SH-SY5Y (cell line): Measurements from ENCODE around the gene CD46.

ENCODE experiments used
- GATA2 ChIP-seq: IDR thresholded peaks from 2 replicates; pipeline ENCODE4 v1.6.1; 2011; ENCODE audit warnings: mild to moderate bottlenecking, low read depth, low read length
- GATA3 ChIP-seq: IDR thresholded peaks from 2 replicates; pipeline ENCODE4 v1.6.1; 2011; ENCODE audit warnings: low read depth, mild to moderate bottlenecking, low read length, moderate library complexity

The CD46 gene

DNA sequence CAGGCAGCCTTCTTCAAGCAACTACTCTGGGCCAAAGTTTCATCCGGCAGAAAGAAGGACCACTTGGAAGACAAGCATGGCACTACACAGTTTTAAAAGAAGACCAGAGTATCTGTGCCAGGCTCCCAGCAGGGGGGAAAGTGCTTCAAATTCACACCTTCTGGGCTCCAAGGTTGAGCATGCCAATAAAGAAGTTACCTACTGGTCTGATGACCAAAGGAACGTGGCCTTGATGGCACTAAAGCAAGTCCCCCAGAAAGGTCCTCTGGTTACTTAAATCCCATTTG, 73.5 kb downstream of the CD46 start:
- TF ChIP-seq GATA3 (no peak), GATA2 (no peak)

GRCh38 chr1:207825719-207826556, 74.1 kb downstream of the CD46 start:
- TF ChIP-seq GATA2 (no peak), GATA3 (no peak)

DNA sequence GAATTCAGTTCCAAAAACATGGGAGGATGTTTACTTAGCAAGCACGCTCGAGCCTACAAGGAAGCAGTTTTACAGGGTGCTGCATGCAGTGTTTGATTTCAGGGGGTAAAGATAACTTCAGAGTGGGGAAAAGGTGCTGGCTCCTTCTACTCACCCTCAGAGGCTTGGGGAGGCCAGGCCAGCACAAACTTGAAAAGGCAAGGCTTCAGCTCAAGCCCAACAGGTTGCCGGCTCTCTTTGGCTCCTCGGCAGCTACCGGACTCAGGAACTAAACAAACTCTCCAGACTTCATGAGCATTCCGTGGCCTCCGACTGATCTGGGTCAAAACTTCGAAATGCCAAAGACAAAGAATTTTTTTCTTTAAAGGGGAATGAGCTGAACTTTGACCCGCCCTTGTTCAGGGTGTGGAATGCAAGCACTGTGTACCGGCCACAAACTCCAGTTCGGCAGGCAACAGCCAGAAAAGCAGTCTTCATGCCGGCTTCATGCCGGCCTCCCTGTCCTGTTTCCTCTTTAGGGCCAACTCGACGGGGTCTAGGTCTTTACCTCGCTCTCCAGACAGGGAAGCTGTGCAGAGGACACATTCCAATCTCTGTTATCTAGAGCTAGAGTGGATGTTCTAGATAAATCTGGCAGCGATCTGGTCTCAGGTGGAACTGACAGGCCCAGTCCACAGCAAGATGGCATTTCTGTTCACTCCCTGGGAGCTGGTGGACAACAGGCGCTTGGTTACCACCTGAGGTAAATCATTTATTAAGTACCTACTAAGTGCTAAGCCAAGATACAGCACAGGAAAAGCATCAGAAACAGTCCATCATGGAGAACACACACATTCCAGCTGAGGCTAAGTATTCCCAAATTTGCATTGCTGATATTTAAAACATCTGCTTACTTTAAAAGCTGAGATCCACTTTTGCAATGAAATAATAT, 75.0 kb downstream of the CD46 start:
- TF ChIP-seq GATA3 (no peak), GATA2 (no peak)

DNA sequence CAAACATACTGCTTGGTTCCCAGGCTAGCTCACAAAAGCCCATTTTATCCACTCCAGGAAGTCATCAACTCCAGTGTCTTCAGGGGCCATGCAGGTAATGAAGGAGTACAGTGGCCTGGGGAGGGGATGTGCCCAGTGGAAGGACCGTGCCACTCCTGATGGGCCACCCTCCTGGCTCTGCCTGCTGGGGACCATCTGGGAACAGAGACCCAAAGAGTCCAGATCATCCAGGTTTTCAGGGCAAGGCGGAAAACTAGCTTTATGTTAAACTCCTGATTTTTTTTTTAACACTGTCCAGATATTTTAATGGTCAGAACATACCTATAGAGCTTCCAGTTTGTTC, 75.6 kb downstream of the CD46 start:
- TF ChIP-seq GATA3 (no peak), GATA2 (no peak)

GRCh38 chr1:207828046-207828445, 76.2 kb downstream of the CD46 start:
- no peak for TF ChIP-seq GATA3
- no peak for TF ChIP-seq GATA2

- TF ChIP-seq GATA3 (no peak), GATA2 (no peak)
Observed at GRCh38 chr1:207828485-207829158, 76.8 kb downstream of the CD46 start.

- no peak for TF ChIP-seq GATA3
- no peak for TF ChIP-seq GATA2
Observed at GRCh38 chr1:207829576-207829975, 77.7 kb downstream of the CD46 start.

- TF ChIP-seq GATA3 (no peak), GATA2 (no peak)
Observed at GRCh38 chr1:207830788-207831187, 78.9 kb downstream of the CD46 start.

GRCh38 chr1:207831517-207832327, 79.9 kb downstream of the CD46 start:
- TF ChIP-seq GATA2 (no peak), GATA3 (no peak)

- TF ChIP-seq GATA2 (no peak), GATA3 (no peak)
Observed at GRCh38 chr1:207832796-207833195, 80.9 kb downstream of the CD46 start.

DNA sequence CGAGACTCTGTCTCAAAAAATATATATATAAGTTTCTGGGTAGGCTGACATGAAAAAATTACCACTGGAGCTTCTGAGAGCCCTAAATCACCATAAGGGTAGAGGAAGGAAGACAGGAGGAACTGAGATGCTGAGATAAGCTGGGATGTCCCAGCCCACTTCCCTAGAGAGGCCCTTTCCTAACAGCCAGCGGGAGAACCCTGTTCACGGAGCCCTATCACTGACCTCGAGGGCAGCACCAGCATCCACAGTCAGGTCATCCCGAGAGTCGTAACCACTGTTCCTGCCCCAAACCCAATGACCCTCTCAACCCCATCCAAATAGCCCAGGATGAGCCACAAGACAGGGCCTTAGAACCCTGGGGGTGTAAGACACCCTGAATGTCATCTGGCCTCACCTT, 81.5 kb downstream of the CD46 start:
- no peak for TF ChIP-seq GATA3
- no peak for TF ChIP-seq GATA2

DNA sequence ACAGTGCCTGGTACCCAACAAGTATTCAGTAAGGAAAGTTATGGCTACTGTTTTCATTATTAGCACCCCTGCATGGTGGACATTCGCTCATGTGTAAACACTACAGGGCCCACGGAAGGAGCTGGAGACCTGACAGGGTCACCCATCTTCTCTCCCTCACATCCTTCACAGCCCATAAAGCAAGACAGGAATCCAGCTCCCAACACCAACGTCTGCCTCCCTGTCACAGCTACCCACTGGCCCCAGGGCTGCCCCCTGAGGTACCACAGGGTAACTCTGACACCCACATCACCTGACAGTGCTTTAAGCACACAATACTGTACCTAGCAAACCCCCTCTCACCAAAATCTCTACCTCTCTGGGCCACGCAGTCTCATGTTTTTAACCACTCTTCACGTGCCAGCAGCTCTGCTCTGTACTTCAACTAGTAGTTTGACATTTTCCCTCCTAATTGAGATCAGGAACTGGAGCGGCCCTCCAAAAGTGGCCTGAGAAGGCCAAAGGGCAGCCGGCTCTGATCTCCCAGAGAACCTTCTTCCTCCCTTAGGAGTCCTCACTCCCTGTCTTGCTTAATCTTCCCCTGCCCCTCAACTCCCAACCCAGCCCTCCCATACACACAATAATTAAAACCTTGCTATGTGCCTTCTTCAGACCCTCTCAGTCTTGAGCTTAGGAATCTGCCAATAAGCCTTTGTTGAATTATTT, 82.3 kb downstream of the CD46 start:
- no peak for TF ChIP-seq GATA2
- no peak for TF ChIP-seq GATA3

- no peak for TF ChIP-seq GATA3
- TF ChIP-seq GATA2 = no peak
Observed at GRCh38 chr1:207835958-207836357, 84.1 kb downstream of the CD46 start.
